Stimulated activated CD8-positive, alpha-beta memory T cell treated with anti-CD3 and anti-CD28 coated beads, Interleukin-15, amount 100 ng/mL, for 1 hour (primary cell): ENCODE results near the gene TSR3.
"Not testable (repeated sequence)": the region's sequence is repeated elsewhere in the genome, so short reads cannot be mapped to it uniquely, and the experiment has no call there.

ENCODE experiments used
- DNase-seq: peaks from one replicate; pipeline ENCODE4 v3.0.0-alpha.2; 2020; ENCODE audit warnings: low read depth

TSR3 gene

DNA sequence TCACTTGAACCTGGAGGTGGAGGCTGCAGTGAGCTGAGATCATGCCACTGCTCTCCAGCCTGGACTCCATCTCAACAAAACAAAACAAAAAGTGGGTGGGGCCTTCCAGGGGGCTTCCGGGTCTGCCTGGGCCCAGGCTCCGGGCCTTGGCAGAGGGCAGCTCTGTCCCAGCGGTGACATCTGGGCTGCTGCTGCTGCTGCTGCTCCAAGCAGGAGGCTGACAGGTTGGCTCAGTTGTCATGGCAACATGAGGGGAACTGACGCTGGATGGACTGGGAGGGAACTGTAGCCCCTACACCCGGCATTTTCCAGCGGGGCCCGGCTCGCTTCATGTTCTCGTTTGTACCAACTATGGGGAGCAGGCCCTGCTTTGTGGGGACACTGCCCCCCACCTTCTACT, 14.2 kb downstream of the TSR3 start:
- DNase-seq, result no peak

DNA sequence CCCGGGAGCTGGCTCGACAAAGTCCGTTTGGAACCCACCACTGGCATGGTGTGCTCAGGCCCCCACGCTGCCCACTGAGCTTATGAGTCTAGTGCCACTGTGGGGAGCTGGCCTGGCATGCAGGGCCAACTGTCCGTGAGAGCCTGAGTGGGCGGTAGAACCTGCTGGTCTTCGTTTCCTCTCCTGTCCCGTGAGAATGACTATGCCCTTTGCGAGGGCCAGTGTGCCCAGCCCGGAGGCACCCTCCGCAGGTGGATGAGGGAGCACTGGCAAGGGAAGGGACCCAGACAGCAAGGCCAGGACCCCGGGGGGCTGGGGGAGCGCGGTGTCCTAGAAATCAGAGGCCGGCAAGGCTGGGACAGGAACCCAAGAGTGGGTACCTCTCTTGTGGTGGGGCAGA, 15.1 kb downstream of the TSR3 start:
- DNase-seq, result no peak

DNA sequence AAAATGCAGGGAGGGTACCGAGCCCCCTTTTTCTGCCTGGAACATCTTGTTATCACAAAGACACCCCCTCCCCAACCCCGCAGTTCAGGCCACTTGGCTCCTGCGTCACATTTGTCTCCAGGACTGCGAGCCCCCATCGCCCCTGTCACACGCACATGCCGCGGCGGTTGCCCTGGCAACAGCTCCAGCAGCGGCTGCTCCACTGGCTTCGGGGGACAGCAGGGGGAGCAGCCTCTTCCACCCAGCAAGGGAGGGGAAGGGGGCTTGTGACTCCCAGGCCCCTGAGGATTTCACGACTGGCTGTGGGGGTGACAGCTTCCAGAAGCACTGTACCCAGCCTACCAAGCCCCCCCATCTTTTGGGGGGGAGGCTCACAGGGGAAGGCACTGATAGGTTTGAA, 15.7 kb downstream of the TSR3 start:
- no peak for DNase-seq

DNA sequence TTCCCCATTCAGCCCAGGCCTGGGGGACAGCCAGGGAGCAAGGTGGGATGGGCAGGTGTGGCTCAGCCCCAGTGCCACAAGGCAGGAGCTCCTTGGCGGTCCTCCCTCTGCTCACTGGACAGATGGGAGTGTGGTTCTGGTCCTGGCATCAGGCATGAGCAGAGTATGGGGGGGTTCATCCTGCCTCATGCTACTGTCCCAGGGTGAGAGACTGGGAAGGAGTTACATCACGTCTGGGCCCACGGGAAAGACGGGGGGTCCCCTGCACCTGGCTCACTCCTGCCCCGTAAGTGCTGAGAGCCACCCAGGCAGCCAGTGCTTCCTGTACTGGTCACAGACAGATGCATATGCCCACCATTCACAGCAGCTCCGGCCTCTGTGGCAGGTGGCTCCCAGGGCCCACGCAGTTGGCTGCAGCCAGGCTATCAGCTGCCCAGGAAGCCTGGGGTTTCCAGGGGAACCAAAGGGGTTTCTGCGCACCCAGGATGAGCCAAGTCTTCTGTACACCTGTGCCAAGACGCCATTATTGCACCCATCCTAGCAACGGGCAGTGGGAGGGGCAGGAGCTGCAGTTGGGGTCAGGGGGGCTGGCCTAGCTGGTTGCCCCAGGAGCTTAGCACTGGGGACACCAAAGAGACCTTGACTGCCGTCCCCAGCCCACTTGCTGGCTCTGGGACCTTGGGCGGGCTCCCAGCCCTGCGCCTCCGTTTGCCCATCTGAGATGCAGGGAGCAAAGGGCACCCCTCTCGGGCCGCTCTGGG, 16.3 kb downstream of the TSR3 start:
- DNase-seq, result no peak

DNA sequence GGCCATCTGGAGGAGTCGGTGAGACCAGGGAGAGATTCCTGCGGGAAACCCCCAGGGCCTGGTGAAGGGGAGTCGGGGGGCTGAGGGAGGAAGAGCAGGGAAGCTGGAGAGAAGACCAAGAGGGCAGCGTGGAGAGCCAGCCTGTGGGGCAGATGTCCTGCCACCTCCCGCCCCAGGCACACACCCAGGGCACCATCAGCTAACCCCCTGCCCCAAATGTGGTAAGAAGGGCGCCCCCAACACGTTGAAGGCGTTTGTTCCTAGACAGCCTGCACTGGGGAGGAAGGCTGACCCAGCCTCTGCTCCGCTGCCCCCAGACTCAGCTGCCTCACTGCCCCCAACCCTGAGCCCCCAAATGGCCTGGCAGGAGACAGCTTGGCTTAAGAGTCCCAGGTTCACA, 16.9 kb downstream of the TSR3 start:
- DNase-seq, result no peak

DNA sequence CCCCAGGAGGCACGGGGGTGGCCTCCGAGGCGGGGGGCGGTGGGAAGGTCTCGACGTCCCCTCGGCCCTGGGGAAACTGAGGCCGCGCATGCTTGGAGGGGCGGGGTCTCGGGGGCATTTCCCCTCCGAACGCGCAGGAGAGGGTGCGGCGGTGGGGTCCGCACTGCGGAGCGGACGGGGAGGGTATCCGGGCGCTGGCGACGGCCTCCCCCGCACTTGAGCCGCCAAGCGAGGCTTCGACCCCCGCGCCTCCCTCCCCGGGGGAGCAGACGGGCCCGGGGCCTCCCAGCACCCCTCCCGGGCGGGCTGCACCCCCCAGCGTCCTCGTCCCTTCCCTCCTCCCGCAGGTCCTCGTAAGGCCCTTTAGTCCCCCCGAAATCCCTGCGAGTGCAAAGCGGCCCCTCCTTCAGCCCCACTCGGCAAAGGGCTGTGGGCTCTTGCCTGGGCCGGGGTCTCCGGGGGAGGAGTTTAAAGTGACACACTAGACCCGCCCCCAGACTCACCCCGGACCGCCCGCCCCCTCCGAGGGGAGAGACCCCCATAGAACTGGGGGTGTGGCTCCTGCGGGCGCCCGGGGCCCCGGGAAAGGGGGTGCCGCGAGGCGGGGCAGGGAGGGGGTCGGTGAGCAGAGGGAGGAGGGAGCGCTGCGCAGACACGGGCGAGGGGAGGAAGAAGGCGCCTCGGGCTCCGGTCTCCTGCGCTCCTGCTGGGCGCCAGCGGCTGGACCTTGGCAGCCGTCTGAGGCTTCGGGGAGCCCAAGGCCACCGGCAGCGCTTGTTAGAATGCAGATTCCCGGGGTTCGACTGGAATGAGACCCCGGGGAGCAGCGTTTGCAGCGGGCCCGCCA, 17.6 kb downstream of the TSR3 start:
- no peak for DNase-seq

DNA sequence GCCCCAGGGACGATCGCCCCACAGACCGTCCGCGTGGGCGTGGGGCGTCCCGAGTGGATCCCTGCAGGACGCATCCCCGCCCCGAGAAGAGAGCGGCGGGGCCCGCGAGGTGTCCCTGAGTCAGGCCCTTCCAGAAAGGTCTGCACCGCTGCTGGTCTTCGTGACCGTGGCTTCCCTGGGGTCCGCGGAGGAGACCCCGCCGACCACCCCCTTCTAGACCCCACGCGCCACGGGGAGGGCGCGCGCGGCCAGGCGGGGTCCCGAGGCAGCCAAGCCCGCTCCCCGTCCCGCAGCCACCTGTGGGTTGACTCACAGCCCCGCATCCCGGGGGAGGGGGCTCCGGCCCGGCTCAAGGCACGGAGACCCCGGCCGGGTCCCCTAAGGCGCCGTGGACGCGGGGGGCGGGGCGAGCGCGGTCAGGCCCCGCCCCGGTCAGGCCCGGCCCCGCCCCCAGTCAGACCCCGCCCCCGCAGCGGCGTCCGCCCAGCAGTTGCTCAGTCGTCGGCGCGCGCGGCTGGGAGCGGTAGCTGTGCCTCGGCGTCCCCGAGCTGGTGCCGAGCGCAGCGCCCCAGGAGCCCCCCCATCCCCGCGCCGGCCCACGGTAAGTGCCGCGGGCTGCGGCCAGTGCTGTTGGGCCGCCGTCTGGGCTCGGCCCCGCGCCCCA, 18.4 kb downstream of the TSR3 start, which contains the start of gene BAIAP3:
TSS of gene BAIAP3 (plus strand) at position 497 of the 664 bp plus-strand sequence. CDS start 4,905 bp downstream, outside the sequence.
- no peak for DNase-seq

DNA sequence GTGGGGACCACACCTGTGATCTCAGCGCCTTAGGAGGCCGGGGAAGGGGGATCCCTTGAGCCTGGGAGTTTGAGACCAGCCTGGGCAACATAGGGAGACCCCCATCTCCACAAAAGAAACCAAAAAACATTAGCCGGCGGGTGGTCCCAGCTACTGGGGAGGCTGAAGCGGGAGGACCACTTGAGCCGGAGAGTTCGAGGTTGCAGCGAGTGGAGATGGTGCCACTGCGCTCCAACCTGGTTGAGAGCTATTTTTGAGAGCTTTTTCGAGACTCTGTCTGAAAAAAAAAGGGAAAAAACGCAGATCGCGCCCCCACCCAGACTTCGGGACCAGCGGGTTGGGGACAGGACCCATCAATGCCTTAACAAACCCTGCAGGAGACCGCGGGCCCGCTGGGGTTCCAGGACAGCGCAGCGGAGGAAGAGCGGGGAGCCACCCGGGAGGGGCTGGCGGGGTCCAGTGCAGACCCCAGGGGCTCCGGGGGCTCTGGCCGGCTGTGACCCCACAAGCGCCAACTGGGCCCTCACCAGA, 19.0 kb downstream of the TSR3 start:
- no peak for DNase-seq

DNA sequence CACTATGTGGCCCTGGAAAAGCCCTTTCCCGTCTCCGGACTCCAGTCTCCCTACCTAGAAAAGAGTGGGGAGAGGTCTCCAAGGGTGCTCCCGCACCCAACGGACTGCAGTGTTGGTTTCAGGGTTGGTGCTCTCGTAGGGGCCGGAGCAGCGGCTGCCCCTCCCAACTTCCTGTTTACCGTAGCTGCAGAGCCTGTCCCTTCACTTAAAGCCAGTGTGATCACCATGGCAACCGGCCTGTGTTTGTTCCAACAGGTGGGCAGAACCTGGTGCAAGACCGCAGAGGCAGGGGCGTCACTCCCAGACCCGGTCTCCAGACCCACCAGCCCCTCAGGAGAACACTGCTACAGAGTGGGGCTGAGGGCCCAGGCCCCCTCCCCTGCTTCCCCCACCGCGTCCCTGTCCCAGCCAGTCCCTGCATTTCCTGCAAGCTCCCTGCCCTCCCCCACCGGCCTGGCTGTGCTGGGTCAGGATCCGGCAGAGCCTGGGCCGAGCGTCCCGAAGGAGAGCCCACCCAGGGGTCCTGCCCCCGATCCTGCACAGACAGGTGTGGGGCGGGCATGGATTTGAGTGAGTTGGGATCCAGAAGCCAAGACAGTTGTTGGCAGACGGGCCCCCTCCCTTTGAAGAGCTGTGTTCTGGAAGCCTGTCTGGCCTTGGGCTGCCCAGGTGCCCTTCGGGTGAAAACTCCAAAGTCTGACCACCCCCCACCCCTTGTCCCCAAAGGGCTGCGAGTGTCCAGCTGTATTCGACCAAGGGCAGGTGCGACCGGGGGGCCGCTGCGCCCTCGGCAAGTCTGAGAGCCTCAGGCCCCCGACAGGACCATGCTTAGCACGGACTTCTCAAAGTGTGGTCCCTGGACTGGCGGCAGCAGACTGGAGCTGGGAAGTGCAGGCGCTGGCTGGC, 19.7 kb downstream of the TSR3 start:
- no peak for DNase-seq

DNA sequence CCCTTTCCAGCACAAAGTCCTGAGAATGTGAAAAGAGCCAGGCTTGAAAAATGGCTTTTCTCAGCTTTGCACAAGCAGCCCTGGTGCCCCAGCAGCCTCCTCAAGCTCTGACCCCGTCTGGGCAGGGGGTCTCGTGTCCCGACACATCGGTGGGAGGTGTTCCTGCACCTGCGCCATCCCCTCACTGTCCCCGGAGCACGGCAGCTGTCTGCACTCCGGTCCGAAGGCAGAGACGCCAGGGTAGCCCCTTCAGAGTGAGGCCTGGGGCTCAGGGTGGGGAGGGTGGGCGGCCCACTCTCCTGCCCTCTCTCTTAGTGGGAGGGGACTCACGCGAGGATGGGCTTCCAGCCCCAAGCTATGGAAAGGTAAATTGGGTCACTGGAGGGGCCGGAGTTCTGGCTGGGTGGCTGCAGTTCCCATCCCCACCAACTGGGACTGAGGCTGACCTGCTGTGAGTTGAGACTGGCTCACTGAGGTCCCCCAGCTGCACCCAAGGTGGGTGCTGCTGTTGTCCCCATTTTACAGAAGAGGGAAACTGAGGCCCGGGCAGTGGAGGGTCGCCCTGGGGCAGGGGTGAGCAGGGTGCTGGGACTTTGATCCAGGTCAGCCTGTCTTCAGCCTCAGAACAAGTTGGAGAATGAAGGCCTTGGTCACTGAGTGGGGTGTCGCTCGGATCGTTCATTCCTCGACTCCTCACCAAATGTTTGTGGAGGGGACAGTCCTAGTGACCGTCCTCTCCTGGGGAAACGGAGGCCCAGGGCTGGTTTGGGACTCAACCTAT, 20.6 kb downstream of the TSR3 start:
- DNase-seq, result no peak

DNA sequence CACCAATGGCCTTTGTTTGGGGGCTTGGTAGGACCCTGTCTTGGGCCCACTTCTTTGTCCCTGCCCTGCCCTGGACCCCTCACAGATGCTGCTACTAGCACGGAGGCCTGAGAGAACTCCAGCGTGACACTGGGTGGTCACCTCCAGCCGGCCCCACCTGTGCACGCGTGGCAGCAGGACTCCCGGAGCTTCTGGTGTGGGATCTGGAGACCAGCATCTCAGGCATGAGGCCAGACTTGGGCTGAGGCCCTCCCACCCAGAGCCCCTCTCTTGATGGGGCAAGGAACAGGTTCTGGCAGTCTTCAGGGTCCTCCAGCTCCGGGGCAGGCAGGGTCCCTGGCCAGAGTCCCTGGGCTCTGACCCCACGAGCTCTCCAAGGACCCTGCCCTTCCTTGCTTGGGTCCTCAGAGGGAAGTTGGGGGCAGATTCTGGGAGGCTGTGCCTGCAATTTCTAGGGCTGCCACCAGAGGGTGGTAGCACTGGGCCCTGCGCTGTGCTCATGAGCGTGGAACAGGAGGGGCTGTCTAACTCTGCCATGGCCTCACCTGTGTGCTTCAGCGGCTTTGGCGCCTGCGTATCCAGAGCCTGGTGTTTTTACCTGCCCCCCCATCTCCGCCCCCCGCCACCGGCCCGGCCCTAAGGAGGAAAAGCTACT, 21.3 kb downstream of the TSR3 start:
- DNase-seq, result no peak

DNA sequence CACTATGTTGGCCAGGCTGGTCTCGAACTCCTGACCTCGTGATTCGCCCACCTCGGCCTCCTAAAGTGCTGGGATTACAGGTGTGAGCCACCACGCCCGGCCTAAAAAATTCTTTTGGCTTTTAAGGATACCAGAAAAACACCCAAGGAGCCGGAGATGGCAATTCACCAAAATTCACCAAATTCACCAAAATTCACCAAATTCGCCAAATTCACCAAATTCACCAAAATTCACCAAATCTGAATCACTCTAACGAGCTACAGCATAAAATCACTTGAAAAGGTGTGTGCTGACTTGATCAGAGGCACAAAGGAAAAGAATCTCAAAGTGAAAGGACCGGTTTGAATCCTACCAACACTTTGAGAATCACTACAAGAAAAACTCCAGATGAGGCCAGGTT, 22.7 kb downstream of the TSR3 start:
- not testable (repeated sequence) for DNase-seq

DNA sequence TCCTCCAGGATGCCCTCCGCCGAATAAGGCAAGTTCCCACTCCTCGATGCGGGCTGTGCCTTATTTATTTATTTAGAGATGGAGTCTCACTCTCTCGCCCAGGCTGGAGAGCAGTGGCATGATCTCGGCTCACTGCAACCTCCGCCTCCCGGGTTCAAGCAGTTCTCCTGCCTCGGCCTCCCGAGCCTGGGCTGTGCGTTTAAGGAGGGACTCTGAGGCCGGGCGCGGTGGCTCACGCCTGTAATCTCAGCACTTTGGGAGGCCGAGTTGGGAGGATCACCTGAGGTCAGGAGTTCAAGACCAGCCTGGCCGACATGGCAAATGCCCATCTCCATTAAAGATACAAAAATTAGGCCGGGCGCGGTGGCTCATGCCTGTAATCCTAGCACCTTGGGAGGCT, 23.5 kb downstream of the TSR3 start:
- not testable (repeated sequence) for DNase-seq

DNA sequence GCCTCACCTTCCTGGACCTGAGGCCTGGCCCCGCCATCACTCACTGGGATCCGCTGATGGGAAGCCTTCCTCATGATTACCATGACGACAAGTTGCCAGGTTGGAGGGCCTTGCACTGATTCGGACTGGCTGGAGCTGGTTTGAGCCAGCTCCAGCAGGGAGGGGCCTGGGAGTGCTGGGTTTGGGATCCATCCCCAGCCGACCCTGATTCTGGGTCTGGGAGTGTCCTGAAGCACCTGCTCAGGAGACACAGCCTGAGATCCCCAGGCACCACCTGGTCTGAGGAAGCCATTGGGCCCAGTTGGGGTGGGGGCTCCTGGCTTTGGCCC, 24.1 kb downstream of the TSR3 start:
- DNase-seq, result no peak

DNA sequence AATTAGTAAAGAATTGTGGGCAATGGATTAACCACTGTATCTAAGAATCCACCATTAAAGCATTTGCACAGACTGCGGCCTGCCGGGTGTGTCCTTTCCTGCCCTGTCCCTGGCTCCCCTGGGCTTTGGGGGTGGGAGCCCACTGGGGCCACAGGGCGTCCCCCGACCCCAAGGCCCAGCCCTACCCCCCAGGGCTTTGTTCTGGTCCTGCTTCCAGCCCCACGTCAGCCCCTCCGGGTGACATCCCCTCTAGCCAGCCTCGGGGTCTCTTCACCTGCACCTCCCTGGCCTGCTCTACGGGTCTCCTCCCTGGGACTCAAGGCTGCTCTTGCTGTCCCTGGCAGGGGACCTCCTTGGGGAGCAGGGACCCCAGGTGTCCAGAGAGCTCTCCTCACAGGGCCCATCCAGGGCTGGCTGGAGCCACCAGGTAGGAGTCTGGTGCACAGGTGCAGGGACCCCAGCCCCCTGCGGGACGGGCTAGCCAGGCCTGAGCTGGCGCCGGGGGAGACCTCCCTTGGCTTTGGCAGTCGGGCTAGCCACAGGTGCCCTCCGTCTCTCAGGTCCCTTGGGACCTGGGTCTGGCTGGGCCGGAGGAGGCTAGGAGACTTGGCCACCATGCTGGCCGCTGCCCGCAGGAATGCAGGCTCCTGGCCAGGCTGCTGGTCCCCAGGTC, 24.6 kb downstream of the TSR3 start:
- DNase-seq, result no peak

DNA sequence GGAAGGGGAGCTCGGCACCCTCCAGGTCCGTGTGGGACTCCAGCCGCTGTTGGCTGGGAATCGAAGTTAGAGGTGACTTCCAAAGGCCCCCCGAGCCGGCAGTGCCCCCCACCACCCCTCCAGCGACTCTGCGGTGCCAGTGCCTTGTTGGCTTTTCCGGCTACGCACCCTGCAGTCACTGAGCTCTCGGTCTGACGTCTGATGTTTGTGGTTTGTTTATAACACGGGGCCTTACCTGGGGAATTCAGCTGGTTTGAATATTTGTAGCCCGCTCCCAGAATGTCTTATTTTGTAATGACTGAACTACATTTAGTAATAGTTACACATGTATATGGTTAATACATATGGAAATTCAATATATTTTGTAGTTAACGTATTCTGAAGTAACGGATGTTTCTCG, 25.3 kb downstream of the TSR3 start:
- no peak for DNase-seq

DNA sequence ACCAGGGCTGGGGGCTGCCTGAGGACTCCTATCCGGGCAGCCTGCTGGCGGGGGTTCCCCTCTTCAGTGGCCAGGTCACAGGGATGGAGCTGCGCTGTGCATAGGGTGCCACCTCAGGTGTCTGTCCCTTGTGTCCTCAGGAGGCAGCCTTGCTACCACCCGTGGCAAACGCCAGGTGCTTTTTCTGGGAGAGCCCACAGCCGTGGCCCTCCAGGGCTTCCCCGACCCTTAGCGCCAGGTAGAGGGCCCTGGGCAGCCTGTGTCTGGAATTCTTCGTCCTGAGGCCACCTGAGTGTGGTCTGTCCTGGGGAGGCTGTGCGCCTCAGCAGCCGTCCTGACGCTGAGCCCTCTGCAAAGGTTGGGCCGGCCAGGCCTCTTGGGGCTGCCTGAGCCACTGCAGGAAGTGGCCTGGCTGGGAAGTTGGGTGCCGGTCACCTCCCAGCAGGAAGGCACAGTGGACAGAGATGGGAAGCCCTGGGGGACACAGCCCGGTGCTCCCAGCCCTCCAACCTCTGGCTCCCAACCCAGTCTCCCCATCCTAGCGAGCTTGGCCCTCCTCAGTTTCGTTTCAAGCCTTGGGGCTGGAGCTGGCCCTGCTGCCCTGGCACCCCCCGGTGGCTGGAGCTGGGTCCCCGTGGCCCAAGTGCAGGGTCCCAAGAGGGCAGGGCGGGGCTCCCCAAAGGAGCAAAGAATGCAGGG, 25.9 kb downstream of the TSR3 start:
- DNase-seq, result no peak

DNA sequence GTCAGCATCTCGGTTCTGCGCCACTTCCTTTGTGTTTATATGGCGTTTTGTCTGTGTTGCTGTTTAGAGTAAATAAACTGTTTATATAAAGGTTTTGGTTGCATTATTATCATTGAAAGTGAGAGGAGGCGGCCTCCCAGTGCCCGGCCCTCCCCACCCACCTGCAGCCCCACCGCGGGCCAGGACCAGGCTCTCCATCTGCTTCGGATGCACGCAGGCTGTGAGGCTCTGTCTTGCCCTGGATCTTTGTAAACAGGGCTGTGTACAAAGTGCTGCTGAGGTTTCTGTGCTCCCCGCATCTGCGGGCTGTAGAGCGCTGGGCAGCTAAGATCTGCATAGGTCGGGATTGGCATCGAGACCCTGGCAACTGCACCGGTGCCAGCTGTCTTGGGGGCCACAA, 26.4 kb downstream of the TSR3 start:
- no peak for DNase-seq

DNA sequence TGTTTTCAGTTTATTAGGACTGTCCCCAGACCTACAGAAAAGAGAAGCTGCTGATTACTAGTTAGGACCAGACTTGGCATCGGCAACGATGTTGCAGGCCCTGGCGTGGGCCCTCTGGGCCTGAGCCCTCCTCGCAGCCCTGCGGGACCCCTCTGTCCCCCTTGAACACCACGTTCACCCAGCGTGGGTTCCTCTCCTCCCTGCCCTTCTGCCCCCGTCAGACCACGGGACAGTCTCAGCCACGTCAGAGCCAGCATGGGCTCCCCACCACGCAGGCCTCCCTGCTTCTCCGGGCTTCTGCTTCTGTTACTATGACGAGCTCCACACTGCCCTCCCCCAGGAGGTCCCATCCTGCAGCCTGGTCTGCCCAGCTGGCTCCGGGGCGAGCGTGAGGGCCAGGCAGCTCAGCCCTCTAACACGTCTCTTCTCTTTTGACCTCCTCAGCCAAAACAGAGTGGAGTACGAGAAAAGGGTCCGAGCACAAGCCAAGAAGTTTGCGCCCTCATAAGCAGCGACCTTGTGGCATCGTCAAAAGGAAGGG, 27.3 kb downstream of the TSR3 start:
- no peak for DNase-seq
